Kidney epithelial cell (primary cell): ENCODE results near the gene TRIO. TPM values are rescaled to one million over a fixed set of nuclear protein-coding genes. Genes with fewer than 3 reads are reported as not detected.

Experiments used
- DNase-seq: peaks from one replicate; pipeline ENCODE4 v3.0.0-alpha.2; 2010; ENCODE audit warnings: low read depth
- H3K27me3 ChIP-seq: 2 replicates; pipeline ENCODE4 v1.6.0; 2011; ENCODE audit warnings: low read length; ENCODE audit not compliant: control insufficient read depth, insufficient read depth
- H3K36me3 ChIP-seq: 2 replicates; pipeline ENCODE4 v1.5.1; 2011; ENCODE audit warnings: low read length; ENCODE audit not compliant: control insufficient read depth, insufficient read depth
- H3K4me3 ChIP-seq: 2 replicates; pipeline ENCODE4 v1.5.1; 2011; ENCODE audit warnings: low read depth, mild to moderate bottlenecking, control low read depth, low read length
- CTCF ChIP-seq: IDR thresholded peaks from 2 replicates; pipeline ENCODE4 v1.5.1; 2011; ENCODE audit warnings: mild to moderate bottlenecking, moderate library complexity, low read length, control low read depth, inconsistent platforms; ENCODE audit not compliant: insufficient read depth, poor library complexity, severe bottlenecking
- total RNA-seq: library from RNA; depleted of rRNA; stranded (reverse); fragments of >200 nt; gene quantifications from 2 replicates; pipeline ENCODE4 v1.2.3, GENCODE V29; 2015

The TRIO gene
- total RNA-seq, 1 donor from 2014 or later = 174 TPM

- no peak for DNase-seq
- H3K36me3 ChIP-seq = peaks cover 1% of the 10 kb centered on the region
- TF ChIP-seq CTCF = no peak
- H3K27me3 ChIP-seq = no peaks in the 10 kb centered on the region
- H3K4me3 ChIP-seq = no peak overlapping the region
These were observed 272.0 kb downstream of the TRIO start for GRCh38 chr5:14415024-14415697.

- no peak for DNase-seq
- H3K27me3 ChIP-seq = no peaks in the 10 kb centered on the region
- no peak for TF ChIP-seq CTCF
- no peak overlapping the region for H3K4me3 ChIP-seq
- peaks cover 1% of the 10 kb centered on the region for H3K36me3 ChIP-seq
These were observed 272.5 kb downstream of the TRIO start for GRCh38 chr5:14415698-14416074.

- Histone ChIP-seq H3K27me3 (no peaks in the 10 kb centered on the region), H3K36me3 (peaks cover 2% of the 10 kb centered on the region), H3K4me3 (no peak overlapping the region)
- no peak for TF ChIP-seq CTCF
- DNase-seq = no peak
These were observed 273.6 kb downstream of the TRIO start for GRCh38 chr5:14416621-14417275.

GRCh38 chr5:14417276-14417730 lies 274.2 kb downstream of the TRIO start:
- DNase-seq = no peak
- TF ChIP-seq CTCF = no peak
- Histone ChIP-seq H3K4me3 (no peak overlapping the region), H3K36me3 (peaks cover 2% of the 10 kb centered on the region), H3K27me3 (no peaks in the 10 kb centered on the region)

- no peak for TF ChIP-seq CTCF
- DNase-seq = no peak
These were observed 274.9 kb downstream of the TRIO start for GRCh38 chr5:14417792-14418765.

More at GRCh38 chr5:14417792-14418765, 274.9 kb downstream of the TRIO start:
- H3K27me3 ChIP-seq = no peaks in the 10 kb centered on the region
- H3K4me3 ChIP-seq = no peak overlapping the region
- peaks cover 1% of the 10 kb centered on the region for H3K36me3 ChIP-seq
